Sigmoid colon (tissue), 4 donors: Measurements from ENCODE around the gene LRRC74A.

Source experiments
- POLR2AphosphoS5 ChIP-seq, 4 donors: sonication (generic); formaldehyde crosslinking; IDR thresholded peaks; one replicate each; pipeline ENCODE4 v1.6.1; 2017; ENCODE audit warnings: antibody characterized with exemption in 4 of 4
- TF ChIP-seq, protein P1 (sequence below), 4 experiments: fragments of 450-650 bp in 3 of 4; fragments of 200-600 bp in 1 of 4; IDR thresholded peaks; one replicate each; pipeline ENCODE4 v1.5.1; 2016 to 2019; ENCODE audit warnings: antibody characterized with exemption in 4 of 4, mild to moderate bottlenecking in 3 of 4, moderate library complexity in 2 of 4

DNA sequence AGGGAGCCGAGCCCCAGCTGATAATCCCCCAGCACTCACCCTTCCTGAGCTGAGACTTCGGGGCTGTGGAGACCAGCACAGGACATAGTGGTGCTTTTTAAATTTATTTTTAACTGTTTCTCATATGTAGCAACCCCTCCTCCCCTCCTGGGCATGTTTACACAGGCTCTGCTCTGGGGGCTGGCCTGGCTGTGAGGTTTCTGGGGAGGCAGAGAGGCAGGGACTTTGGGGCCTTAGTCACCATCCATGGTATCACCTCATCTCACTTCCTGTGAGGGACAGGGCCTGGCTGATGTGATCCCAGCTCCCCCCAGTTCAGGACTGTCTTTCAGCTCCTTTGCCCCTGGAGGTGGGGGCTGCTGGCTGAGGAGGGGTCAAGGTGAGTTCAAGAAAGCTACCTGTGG lies 44.6 kb upstream of the LRRC74A start:
- TF ChIP-seq POLR2AphosphoS5 (IDR thresholded peaks at IDR 0.05): no peak
- TF ChIP-seq, protein P1, sequence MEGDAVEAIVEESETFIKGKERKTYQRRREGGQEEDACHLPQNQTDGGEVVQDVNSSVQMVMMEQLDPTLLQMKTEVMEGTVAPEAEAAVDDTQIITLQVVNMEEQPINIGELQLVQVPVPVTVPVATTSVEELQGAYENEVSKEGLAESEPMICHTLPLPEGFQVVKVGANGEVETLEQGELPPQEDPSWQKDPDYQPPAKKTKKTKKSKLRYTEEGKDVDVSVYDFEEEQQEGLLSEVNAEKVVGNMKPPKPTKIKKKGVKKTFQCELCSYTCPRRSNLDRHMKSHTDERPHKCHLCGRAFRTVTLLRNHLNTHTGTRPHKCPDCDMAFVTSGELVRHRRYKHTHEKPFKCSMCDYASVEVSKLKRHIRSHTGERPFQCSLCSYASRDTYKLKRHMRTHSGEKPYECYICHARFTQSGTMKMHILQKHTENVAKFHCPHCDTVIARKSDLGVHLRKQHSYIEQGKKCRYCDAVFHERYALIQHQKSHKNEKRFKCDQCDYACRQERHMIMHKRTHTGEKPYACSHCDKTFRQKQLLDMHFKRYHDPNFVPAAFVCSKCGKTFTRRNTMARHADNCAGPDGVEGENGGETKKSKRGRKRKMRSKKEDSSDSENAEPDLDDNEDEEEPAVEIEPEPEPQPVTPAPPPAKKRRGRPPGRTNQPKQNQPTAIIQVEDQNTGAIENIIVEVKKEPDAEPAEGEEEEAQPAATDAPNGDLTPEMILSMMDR (IDR thresholded peaks at IDR 0.05): no peak
